Measurements from ENCODE around the gene LPP. TPM values are rescaled to one million over a fixed set of nuclear protein-coding genes. Genes with fewer than 3 reads are reported as not detected.

Gene LPP
- total and polyA plus RNA-seq, 2 donors (not counting 1 experiment from before 2014, with no cell fraction given) = 7.6 to 81.7 TPM

- WGBS (ENCODE audit: insufficient coverage) = 99% methylated on average over 7 of the region's 8 CpGs
- Histone ChIP-seq H3K9me3 (ENCODE audit: control extremely low read depth in 1 of 3, control insufficient read depth in 2 of 3, insufficient read depth in 1 of 3, low read length in 2 of 3) (no peaks in the 10 kb centered on the region), H3K27me3 (replicated peaks in 1 of 4; ENCODE audit: control extremely low read depth in 1 of 4, control insufficient read depth in 3 of 4, insufficient read depth in 4 of 4, low read length in 3 of 4) (no peaks in the 10 kb centered on the region), H3K9ac (ENCODE audit: low read length) (no peak overlapping the region), H3K79me2 (ENCODE audit: control insufficient read depth, insufficient read depth, low read length) (peaks cover 43% of the 10 kb centered on the region), H2AFZ (ENCODE audit: insufficient read depth, low read depth, low read length, poor library complexity, severe bottlenecking) (no peak overlapping the region), H3K4me1 (ENCODE audit: control insufficient read depth in 2 of 2, insufficient read depth in 2 of 2, low read length in 2 of 2) (peaks cover 0 to 8% of the 10 kb centered on the region in 2 donors), H3K4me2 (replicated peaks; ENCODE audit: low read depth, low read length, poor library complexity, severe bottlenecking) (no peak overlapping the region), H4K20me1 (ENCODE audit: control insufficient read depth, insufficient read depth, low read length, poor library complexity, severe bottlenecking) (no peaks in the 10 kb centered on the region), H3K4me3 (ENCODE audit: control extremely low read depth in 1 of 5, extremely low read depth in 1 of 5, insufficient read depth in 1 of 5, low read depth in 2 of 5, low read length in 4 of 5) (no peak overlapping the region), H3K27ac (ENCODE audit: low read length in 2 of 2) (no peak overlapping the region), H3K36me3 (replicated peaks in 1 of 2; ENCODE audit: control extremely low read depth in 1 of 2, control insufficient read depth in 1 of 2, extremely low read depth in 1 of 2, insufficient read depth in 2 of 2, low read length in 1 of 2) (no peaks in the 10 kb centered on the region)
- Mint-ChIP-seq H3K27me3 (no peaks in the 10 kb centered on the region), H3K4me1 (peaks cover 35% of the 10 kb centered on the region), H3K27ac (no peak overlapping the region), H3K9me3 (ENCODE audit: insufficient read depth) (no peaks in the 10 kb centered on the region), H3K4me3 (no peak overlapping the region)
- CTCF ChIA-PET = interaction anchor here (0.9 kb wide), 1 partner anchor 18 kb away, joined by 3 read pairs; no protein-coding TSS in a partner anchor
- POLR2A ChIA-PET = interaction anchor here (0.6 kb wide), 2 partner anchors 15 to 96 kb away, joined by 3 read pairs; no protein-coding TSS in a partner anchor
- no peak for TF ChIP-seq EZH2 (IDR thresholded peaks at IDR 0.05; ENCODE audit: borderline replicate concordance, insufficient read depth, low read depth, low read length, poor library complexity, severe bottlenecking)
- TF ChIP-seq, protein P1, sequence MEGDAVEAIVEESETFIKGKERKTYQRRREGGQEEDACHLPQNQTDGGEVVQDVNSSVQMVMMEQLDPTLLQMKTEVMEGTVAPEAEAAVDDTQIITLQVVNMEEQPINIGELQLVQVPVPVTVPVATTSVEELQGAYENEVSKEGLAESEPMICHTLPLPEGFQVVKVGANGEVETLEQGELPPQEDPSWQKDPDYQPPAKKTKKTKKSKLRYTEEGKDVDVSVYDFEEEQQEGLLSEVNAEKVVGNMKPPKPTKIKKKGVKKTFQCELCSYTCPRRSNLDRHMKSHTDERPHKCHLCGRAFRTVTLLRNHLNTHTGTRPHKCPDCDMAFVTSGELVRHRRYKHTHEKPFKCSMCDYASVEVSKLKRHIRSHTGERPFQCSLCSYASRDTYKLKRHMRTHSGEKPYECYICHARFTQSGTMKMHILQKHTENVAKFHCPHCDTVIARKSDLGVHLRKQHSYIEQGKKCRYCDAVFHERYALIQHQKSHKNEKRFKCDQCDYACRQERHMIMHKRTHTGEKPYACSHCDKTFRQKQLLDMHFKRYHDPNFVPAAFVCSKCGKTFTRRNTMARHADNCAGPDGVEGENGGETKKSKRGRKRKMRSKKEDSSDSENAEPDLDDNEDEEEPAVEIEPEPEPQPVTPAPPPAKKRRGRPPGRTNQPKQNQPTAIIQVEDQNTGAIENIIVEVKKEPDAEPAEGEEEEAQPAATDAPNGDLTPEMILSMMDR (IDR thresholded peaks at IDR 0.05) = no peak
- ATAC-seq (ENCODE audit: low read depth) = no peak
- intact Hi-C loops (cut with micrococcal nuclease) = no loop called here
- DNase-seq = no peak
Measured at GRCh38 chr3:188199386-188199785, 45.4 kb downstream of the LPP start.

DNA sequence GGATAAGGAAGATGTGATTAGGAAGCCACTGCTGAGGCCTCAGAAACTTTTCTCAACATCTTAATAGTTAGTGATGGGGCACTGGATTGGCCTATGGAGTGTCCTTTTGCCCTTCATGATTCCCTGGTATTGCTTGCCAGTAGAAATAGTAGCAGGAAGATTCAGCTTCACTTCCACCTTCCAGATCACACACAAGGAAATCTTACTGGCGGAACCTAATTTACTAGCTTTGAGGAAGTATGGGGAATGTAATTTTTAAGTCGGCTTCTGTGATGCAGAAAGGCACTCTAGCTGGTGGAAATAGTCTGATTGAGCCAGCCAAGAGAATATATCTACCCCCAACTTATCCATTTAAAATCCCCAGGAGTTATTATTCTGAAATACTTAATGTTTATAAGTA is 46.5 kb downstream of the LPP start:
- no peak overlapping the region for H3K27ac Mint-ChIP-seq
- Histone ChIP-seq H3K9ac (ENCODE audit: low read length) (no peak overlapping the region), H3K36me3 (replicated peaks in 1 of 2; ENCODE audit: control extremely low read depth in 1 of 2, control insufficient read depth in 1 of 2, extremely low read depth in 1 of 2, insufficient read depth in 2 of 2, low read length in 1 of 2) (no peaks in the 10 kb centered on the region), H3K27me3 (replicated peaks in 1 of 4; ENCODE audit: control extremely low read depth in 1 of 4, control insufficient read depth in 3 of 4, insufficient read depth in 4 of 4, low read length in 3 of 4) (no peaks in the 10 kb centered on the region), H3K79me2 (ENCODE audit: control insufficient read depth, insufficient read depth, low read length) (peaks cover 43% of the 10 kb centered on the region), H3K4me2 (replicated peaks; ENCODE audit: low read depth, low read length, poor library complexity, severe bottlenecking) (no peak overlapping the region), H4K20me1 (ENCODE audit: control insufficient read depth, insufficient read depth, low read length, poor library complexity, severe bottlenecking) (no peaks in the 10 kb centered on the region), H3K4me1 (ENCODE audit: control insufficient read depth in 2 of 2, insufficient read depth in 2 of 2, low read length in 2 of 2) (peaks cover 0 to 8% of the 10 kb centered on the region in 2 donors), H3K9me3 (ENCODE audit: control extremely low read depth in 1 of 3, control insufficient read depth in 2 of 3, insufficient read depth in 1 of 3, low read length in 2 of 3) (no peaks in the 10 kb centered on the region), H3K4me3 (ENCODE audit: control extremely low read depth in 1 of 5, extremely low read depth in 1 of 5, insufficient read depth in 1 of 5, low read depth in 2 of 5, low read length in 4 of 5) (no peak overlapping the region), H2AFZ (ENCODE audit: insufficient read depth, low read depth, low read length, poor library complexity, severe bottlenecking) (no peak overlapping the region), H3K27ac (ENCODE audit: low read length in 2 of 2) (no peak overlapping the region)
- no peak for TF ChIP-seq EZH2 (IDR thresholded peaks at IDR 0.05; ENCODE audit: borderline replicate concordance, insufficient read depth, low read depth, low read length, poor library complexity, severe bottlenecking)
- TF ChIP-seq, protein P1 (IDR thresholded peaks at IDR 0.05) = no peak
- H3K4me1 Mint-ChIP-seq = peaks cover 40% of the 10 kb centered on the region
- ATAC-seq (ENCODE audit: low read depth) (no peak), DNase-seq (no peak)
- POLR2A ChIA-PET = no interaction called here
- intact Hi-C loops (cut with micrococcal nuclease) = no loop called here
- CTCF ChIA-PET = interaction anchor here (1.0 kb wide), 1 partner anchor 754 kb away, joined by 4 read pairs; no protein-coding TSS in a partner anchor
- H3K9me3 Mint-ChIP-seq (ENCODE audit: insufficient read depth) = no peaks in the 10 kb centered on the region
- WGBS (ENCODE audit: insufficient coverage) = no CpG with 5 or more reads among the region's 2 CpGs
- H3K4me3 Mint-ChIP-seq = no peak overlapping the region
- H3K27me3 Mint-ChIP-seq = no peaks in the 10 kb centered on the region
